Activated gamma-delta T cell treated with anti-CD3 and anti-CD28 coated beads, Interleukin-2, amount 50 U/mL, for 16 hours (primary cell): Measurements from ENCODE around the gene CHRDL1.
"Not testable (repeated sequence)": the region's sequence is repeated elsewhere in the genome, so short reads cannot be mapped to it uniquely, and the experiment has no call there.

Experiments used
- DNase-seq: peaks from one replicate; pipeline ENCODE4 v3.0.0-alpha.2; 2020; ENCODE audit warnings: low read depth

The CHRDL1 gene, protein sequence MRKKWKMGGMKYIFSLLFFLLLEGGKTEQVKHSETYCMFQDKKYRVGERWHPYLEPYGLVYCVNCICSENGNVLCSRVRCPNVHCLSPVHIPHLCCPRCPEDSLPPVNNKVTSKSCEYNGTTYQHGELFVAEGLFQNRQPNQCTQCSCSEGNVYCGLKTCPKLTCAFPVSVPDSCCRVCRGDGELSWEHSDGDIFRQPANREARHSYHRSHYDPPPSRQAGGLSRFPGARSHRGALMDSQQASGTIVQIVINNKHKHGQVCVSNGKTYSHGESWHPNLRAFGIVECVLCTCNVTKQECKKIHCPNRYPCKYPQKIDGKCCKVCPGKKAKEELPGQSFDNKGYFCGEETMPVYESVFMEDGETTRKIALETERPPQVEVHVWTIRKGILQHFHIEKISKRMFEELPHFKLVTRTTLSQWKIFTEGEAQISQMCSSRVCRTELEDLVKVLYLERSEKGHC

GRCh38 chrX:110795645-110796406 lies at the start of gene CHRDL1:
Gene CHRDL1, minus strand, starts transcription at chrX:110795817. Its CDS starts 3,636 bp downstream, at chrX:110792181.
- no peak for DNase-seq

DNA sequence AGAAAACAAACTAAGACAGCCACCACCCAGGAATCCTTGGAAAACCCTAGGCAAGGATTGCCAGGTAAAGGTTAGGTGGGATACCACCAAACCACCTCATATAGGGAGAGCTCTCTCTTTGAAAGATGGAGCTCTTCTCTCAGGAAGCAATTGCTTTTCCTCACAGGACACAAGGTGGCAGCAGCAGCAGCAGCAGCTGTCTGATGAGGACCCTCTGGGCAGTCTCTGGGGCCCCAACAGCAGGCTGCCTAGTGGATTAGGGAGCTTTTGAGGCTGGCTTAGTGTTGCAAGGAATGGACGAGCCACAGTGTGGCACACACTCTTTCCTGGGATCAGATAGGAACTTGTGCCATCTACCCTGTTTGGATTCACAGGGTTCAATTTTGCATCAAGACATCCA lies 41.4 kb upstream of the CHRDL1 start:
- no peak for DNase-seq

DNA sequence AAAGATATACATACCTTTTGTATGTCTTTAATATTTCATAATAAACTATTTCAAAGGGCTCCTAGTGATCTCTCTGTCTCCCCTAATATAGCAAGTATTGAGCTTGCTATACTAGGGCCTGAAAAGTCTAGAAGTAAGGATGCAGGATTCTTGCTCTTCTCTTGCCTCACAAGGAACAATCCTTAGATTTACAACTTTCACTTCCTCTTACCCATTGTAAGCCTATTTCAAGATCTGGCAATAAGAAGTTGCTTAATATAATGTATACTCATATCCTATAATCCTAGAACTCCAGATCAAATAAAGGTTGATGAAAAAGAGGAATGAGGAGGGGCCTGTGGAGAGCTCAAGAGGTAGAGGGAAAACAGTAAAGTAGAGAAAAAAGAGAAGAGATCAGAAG lies 40.8 kb upstream of the CHRDL1 start:
- DNase-seq: no peak

DNA sequence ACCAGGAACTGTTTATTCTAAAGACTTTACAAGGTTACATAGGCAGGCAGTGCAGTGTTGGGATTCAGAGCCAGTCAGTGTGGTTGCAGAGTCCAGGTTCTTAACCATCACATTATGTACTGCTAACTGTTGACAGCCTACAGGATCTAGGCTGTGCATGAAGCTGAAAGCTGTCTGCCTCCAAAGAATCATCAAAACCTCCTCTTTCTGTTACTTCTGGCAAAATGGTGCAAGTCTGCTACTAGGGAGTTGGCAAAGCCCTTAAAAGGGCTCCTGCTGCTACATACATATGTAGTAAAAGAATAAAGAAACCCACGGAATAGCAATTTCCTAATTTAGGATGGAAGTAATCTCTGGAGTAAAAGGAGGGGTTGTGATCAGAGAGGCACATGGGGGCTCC lies 40.4 kb upstream of the CHRDL1 start:
- no peak for DNase-seq

DNA sequence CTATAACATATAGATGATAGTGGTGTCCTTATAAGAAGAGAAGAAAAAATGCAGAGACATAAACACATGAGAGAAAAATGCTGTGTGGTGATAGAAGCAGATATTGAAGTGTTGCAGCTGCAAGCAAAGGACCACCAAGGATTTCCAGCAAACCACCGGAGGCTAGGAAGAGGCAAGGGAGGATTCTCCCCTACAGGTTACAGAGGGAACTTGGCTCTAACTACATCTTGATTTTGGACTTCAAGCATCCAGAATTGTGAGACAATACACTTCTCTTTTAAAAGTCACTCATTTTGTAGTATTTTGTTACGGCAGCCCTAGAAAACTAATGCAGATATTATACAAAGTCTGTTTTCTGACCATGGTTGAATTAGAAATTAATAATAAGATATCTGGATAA lies 30.4 kb upstream of the CHRDL1 start:
- DNase-seq: no peak

GRCh38 chrX:110816543-110816942 lies 20.9 kb upstream of the CHRDL1 start:
- DNase-seq: not testable (repeated sequence)

DNA sequence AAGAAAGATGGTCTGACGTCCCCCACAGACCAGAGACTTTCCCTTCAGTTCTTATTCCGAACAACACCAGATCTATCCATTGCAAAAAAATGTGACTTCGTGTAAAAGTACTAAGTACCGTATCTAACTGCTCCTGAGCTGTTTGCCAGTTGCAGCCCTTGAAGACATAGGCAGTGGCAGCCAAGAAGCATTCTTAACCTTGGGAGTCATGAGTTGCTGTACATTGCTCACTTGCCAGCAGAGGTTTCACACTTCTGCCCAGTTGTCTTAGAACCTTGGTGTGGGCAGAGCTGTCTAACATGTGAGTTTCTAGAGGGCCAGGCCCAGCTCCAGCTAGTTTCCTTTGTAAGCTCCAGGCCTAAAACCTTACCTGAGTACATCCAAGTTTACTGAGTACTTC lies 10.5 kb upstream of the CHRDL1 start:
- DNase-seq: no peak

GRCh38 chrX:110805303-110805702 lies 9.7 kb upstream of the CHRDL1 start:
- no peak for DNase-seq

DNA sequence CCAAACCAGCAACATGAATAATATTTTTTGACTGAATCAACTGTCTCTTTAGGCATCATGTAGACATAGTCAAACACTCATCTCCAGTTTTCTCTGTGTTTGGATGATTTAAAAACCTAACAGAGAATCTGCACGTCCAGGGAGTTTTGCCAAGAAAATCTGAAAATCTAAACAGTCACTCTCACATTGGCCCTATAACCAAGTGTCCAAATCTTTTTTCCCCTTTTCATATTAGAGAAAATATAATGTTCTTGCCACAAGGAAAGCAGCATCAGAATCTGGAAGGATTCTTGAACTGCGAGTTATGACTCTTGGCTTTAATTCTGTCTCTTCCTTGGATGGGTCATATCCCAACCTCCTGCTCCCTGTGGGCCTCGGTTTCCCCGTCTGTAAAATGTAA lies 8.8 kb upstream of the CHRDL1 start:
- no peak for DNase-seq

DNA sequence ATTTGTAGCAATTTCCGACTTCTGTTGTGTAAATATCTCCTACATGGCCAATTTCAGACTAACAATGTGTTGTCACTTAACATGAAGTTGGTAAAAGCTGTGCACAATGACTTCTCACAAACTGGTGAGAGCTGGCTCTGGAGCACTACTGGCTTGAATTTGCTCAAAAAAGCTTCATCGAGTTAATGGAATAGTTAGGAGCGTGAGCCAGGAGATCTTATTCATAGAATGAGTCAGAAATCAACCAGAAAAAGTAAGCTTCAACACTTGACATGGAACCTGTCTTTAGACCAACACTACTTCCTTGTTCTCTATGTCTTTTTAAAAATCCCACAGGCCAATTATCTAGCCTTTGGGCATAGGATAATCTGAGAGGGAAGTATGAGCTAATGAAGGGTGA lies 7.9 kb upstream of the CHRDL1 start:
- no peak for DNase-seq

- no peak for DNase-seq
These were observed 735 bp upstream of the CHRDL1 start for GRCh38 chrX:110796407-110796697.

- DNase-seq: no peak
These were observed 1.0 kb downstream of the CHRDL1 start for GRCh38 chrX:110794601-110795000.

DNA sequence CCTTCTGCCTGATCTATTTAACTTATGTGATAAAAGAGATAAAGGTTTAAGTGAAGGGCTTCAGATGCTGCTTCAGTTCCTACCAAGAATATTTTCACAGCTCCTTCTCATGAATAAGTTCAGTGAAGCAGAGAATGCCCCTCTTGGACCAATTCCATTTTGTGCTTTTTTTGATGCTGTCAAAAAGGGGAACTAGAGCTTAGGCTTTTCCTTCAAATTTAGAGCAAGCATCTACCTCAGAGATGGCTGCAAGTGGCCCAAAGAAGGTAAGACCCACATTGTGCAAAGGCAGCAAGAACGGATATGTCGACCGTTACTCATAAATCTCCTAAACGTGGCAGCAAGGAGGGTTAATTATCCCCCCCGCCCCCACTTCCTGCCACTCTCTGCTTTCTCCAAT lies 4.5 kb downstream of the CHRDL1 start:
- no peak for DNase-seq

- DNase-seq: no peak
These were observed 9.1 kb downstream of the CHRDL1 start for GRCh38 chrX:110786486-110786885.

GRCh38 chrX:110759785-110760184 lies 35.8 kb downstream of the CHRDL1 start:
- DNase-seq: no peak

DNA sequence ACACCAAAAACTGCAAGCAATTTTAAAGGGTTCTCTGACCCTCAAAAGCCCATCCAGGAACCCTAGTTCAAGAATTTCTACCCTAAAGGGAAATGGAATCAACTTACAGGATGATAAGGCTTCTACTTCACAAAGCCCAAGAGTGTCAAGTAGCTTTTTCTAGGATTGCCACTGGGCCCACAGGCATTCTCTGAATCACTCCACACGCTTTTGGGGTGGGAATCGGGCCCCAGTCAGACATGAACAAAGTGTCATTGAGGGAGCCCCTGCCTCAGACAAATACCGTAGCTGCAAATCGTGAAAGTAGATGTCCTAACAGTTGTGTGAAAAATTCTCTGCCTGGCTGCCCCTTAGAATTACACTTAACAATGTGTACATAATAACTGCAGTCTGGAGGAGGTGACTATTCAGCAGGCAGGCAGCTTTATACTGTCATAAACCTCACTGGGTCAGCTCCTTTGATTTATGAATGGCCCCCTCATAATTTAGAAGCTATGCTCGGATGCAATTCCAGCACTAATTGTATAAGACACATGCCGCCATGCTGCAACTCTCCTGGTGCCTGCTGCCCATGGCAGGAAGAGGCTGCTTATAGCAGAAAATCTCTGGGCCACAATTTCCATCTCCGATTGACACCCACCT lies 36.7 kb downstream of the CHRDL1 start:
- no peak for DNase-seq

DNA sequence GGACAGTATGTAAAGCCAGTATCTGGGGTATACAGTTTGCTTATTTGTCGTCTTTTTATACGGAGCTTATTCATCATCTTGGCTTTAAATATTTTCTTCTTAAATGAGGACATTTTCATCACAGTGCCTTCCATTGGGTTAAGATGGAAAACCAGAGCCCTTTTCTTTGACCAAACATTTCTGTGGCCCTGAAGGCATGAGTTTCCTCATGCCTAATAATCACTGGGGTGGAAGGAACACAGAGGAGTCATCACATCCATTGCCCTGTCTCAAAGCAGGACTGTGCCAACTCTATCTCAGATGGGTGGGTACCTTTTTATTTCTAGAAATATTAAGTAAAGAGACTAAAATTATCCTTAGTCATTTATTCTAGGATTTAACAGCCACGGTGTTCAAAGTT lies 40.0 kb downstream of the CHRDL1 start:
- no peak for DNase-seq

DNA sequence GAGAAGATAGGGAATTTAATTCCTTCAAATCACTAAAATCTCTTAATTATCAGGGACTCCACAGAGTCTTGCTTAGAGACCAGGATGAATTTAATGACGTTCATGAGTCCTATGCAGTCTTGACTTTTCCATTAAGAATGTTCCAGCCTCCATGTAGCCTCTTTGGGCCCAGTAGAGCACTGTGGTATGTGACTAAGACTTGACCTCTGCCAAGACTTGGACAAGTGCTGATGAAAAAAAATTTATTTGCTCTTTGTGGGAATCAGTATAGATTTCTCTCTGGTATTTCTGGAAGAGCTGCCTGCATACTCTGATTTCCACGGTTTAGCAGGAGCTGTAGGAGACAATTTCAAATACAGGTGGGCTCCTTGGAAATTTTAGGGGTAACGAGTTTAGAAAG lies 40.6 kb downstream of the CHRDL1 start:
- DNase-seq: no peak

DNA sequence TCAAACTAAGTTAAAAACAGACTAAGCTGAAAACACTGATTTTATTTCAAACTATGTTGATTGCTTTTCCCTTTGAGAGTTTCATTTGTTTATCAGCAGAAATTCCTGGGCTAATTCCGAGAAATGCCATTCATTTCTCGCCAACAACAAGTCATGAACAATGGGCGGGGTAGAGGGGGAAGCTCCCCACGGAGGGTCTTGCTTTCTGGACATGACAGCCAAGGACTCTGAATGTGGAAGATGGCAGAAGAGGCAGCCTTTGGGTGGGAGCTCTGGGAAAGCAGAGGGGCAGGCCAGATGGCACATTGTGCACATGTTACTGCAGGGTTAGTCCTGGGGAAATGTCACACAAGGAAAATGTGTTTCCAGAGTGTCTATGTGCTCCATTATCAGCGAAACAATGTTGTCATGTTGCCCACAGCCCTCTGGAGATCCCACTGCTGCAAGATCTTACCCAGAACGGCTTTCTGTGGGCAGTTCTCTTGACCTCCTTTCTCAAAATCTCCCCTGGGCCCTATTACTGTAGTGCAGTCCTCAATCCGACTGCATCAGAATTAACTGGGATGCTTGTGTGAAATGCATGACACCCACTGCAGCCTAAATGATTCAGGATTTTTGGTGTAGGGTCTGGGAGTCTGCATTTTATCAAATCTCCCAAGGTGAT lies 45.0 kb downstream of the CHRDL1 start:
- DNase-seq: no peak

DNA sequence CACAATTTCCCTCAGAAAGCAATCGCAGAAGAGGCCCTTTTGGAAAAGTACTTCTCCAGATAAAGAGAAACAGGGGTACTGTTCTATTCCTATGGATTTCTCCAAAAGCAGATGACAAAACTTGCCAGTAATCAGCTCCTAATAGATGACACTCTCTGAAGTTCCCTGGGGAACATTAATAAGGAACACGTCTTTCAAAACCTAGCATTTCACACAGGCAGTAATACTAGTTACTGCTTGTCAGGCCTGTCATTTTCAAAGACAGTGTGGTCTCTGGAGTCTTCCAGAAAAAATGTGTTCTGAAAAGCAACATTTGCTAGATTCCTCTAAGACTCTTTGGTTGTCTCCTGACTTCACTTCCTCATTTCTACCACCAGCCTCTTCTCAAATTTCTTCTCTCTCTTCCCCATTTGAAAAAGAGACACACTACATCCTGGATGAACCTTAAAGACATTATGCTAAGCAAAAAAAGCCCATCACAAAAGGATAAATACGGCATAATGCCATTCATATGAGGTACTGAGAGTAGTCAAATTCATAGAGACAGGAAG lies 47.3 kb downstream of the CHRDL1 start:
- no peak for DNase-seq

DNA sequence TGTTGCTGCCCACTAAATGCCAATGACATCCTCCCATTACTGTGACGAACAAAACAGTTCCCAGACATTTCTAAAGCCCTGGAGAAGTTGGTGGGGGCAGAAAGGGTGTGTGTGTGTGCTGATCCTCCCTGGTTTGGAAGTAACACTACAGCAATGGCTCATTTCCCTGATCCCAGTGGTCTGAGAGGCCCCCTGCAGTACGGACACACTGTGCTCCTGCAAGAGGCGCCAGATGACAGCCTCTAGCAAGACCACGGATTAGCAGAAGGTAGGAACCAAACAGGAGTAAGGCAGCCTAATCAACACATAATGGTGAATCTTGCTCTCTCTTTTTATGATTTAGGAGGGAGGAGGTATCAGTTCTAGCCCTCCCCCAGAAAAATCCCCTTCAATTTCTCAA lies 49.6 kb downstream of the CHRDL1 start:
- DNase-seq: no peak

- DNase-seq: no peak
These were observed 50.3 kb downstream of the CHRDL1 start for GRCh38 chrX:110745288-110745687.
